HCT116 (cell line): Measurements from ENCODE around the gene GPANK1. TPM values are rescaled to one million over a fixed set of nuclear protein-coding genes. Genes with fewer than 3 reads are reported as not detected.

Experiments used
- ATAC-seq: fragments of 200-7000 bp; cut with Tn5 transposase; 2 replicates; pipeline ENCODE4 v1.9.1; 2020; ENCODE audit warnings: mild to moderate bottlenecking, moderate library complexity
- BruUV-seq: library from RNA; stranded (reverse); fragments of 400-500 nt; replicated peaks from 2 replicates; lab custom pipeline; 2021; lab: Mats Ljungman, UMichigan
- CTCF ChIA-PET: fragments of 300-600 bp; sonication (Branson Sonifier 250); formaldehyde crosslinking; loops from one replicate; lab custom pipeline; 2021; ENCODE audit warnings: antibody characterized with exemption; lab: Charles Lee
- POLR2A ChIA-PET: fragments of 300-600, 350-600 bp; sonication (Branson Sonifier 250); formaldehyde crosslinking; loops from one replicate; lab custom pipeline; 2021; ENCODE audit warnings: antibody characterized with exemption; lab: Charles Lee
- RAD21 ChIA-PET, 2 experiments: fragments of 300-600 bp; sonication (Branson Sonifier 250); formaldehyde crosslinking; loops; one replicate each; lab custom pipeline; 2023; ENCODE audit warnings: low total read pairs in 2 of 2; ENCODE audit not compliant: uncharacterized antibody in 2 of 2, unreplicated experiment in 2 of 2, low non-redundant PET in 1 of 2; lab: Charles Lee
- DNase-seq: peaks from one replicate; pipeline ENCODE4 v3.0.0-alpha.2; 2010; ENCODE audit warnings: low read depth, low spot score
- H2AFZ ChIP-seq: fragments of 200-600 bp; shearing (Covaris generic), sonication (generic); 2 replicates; pipeline ENCODE4 v1.6.1; 2017; ENCODE audit warnings: low read depth, mixed run types, mixed read lengths, antibody characterized with exemption, low read length; ENCODE audit not compliant: poor library complexity, severe bottlenecking
- H3K27ac ChIP-seq: 2 replicates; pipeline ENCODE4 v1.5.1; 2012; ENCODE audit warnings: low read depth, low read length
- H3K27me3 ChIP-seq: fragments of 200-600 bp; sonication (generic); 2 replicates; pipeline ENCODE4 v1.6.1; 2016; ENCODE audit warnings: mixed run types, low read length, mixed read lengths; ENCODE audit not compliant: insufficient read depth
- H3K36me3 ChIP-seq, 2 experiments: fragments of 200-500 bp in 1 of 2; fragments of 200-600 bp in 1 of 2; sonication (Bioruptor generic) in 1 of 2; sonication (generic) in 1 of 2; 2 replicates each; pipeline versions ENCODE4 v1.5.1 to v1.6.1; 2014 to 2016; ENCODE audit warnings: low read length in 2 of 2, inconsistent platforms in 1 of 2, mixed read lengths in 1 of 2, mixed run types in 1 of 2; ENCODE audit not compliant: insufficient read depth in 2 of 2, control insufficient read depth in 1 of 2
- H3K4me1 ChIP-seq, 2 experiments: fragments of 200-600 bp in 1 of 2; sonication (generic) in 1 of 2; 2 replicates each; pipeline versions ENCODE4 v1.5.1 to v1.6.1; 2012 to 2017; ENCODE audit warnings: low read length in 2 of 2, inconsistent platforms in 1 of 2, mild to moderate bottlenecking in 1 of 2, mixed read lengths in 1 of 2, mixed run types in 1 of 2, moderate library complexity in 1 of 2; ENCODE audit not compliant: insufficient read depth in 2 of 2, control insufficient read depth in 1 of 2
- H3K4me2 ChIP-seq: fragments of 200-600 bp; sonication (generic); 2 replicates; pipeline ENCODE4 v1.6.1; 2017; ENCODE audit warnings: mixed run types, low read length, mixed read lengths
- H3K4me3 ChIP-seq, 2 experiments: fragments of 200-600 bp in 1 of 2; sonication (generic) in 1 of 2; replicated peaks in 1 of 2; 2 replicates each; pipeline ENCODE4 v1.5.1; 2011 to 2016; ENCODE audit warnings: low read length in 2 of 2, control low read depth in 1 of 2, low read depth in 1 of 2, mild to moderate bottlenecking in 1 of 2, mixed read lengths in 1 of 2, mixed run types in 1 of 2
- H3K79me2 ChIP-seq: fragments of 200-600 bp; sonication (generic); 2 replicates; pipeline ENCODE4 v1.6.1; 2017; ENCODE audit warnings: mild to moderate bottlenecking, mixed run types, low read length, moderate library complexity, mixed read lengths; ENCODE audit not compliant: insufficient read depth
- H3K9ac ChIP-seq: fragments of 200-600 bp; sonication (generic); 2 replicates; pipeline ENCODE4 v1.6.1; 2016; ENCODE audit warnings: low read length, mixed read lengths
- H3K9me2 ChIP-seq: fragments of 200-600 bp; sonication (generic), shearing (Covaris generic); 2 replicates; pipeline ENCODE4 v1.6.1; 2017; ENCODE audit warnings: mixed run types, mild to moderate bottlenecking, moderate library complexity; ENCODE audit not compliant: insufficient read depth
- H3K9me3 ChIP-seq, 2 experiments: fragments of 200-500 bp in 1 of 2; fragments of 200-600 bp in 1 of 2; sonication (Bioruptor generic) in 1 of 2; sonication (generic) in 1 of 2; 2 replicates each; pipeline ENCODE4 v1.6.1; 2014 to 2017; ENCODE audit warnings: low read length in 2 of 2, mixed read lengths in 2 of 2, inconsistent platforms in 1 of 2, low read depth in 1 of 2, mild to moderate bottlenecking in 1 of 2, mixed run types in 1 of 2, moderate library complexity in 1 of 2; ENCODE audit not compliant: control insufficient read depth in 1 of 2, insufficient read depth in 1 of 2
- H4K20me1 ChIP-seq: fragments of 200-600 bp; sonication (generic), shearing (Covaris generic); 2 replicates; pipeline ENCODE4 v1.6.1; 2017; ENCODE audit warnings: mixed run types, mild to moderate bottlenecking, moderate library complexity; ENCODE audit not compliant: insufficient read depth
- ATF3 ChIP-seq: IDR thresholded peaks from 2 replicates; pipeline ENCODE4 v1.6.1; 2012
- CBX3 ChIP-seq: IDR thresholded peaks from 2 replicates; pipeline ENCODE4 v1.6.1; 2012; ENCODE audit warnings: low read depth
- EZH2 ChIP-seq: fragments of 200-600 bp; sonication (generic); IDR thresholded peaks from 2 replicates; pipeline ENCODE4 v1.6.1; 2017; ENCODE audit warnings: antibody characterized with exemption, mixed run types
- FOSL1 ChIP-seq: IDR thresholded peaks from 2 replicates; pipeline ENCODE4 v1.6.1; 2012; ENCODE audit warnings: low read depth
- POLR2A ChIP-seq: IDR thresholded peaks from 2 replicates; pipeline ENCODE4 v1.7.0; 2011; ENCODE audit warnings: borderline replicate concordance; ENCODE audit not compliant: insufficient read depth, insufficient read length; ENCODE audit errors: extremely low read depth
- REST ChIP-seq: IDR thresholded peaks from 2 replicates; pipeline ENCODE4 v1.6.1; 2012; ENCODE audit warnings: low read depth
- SP1 ChIP-seq: IDR thresholded peaks from 2 replicates; pipeline ENCODE4 v1.6.1; 2012; ENCODE audit warnings: low read depth
- intact Hi-C: fragments of 100-400 bp; cut with micrococcal nuclease; formaldehyde crosslinking; loops from 2 replicates; pipeline ENCODE4 v1.10.0; 2022
- total RNA-seq: library from RNA; stranded (reverse); gene quantifications from one replicate; pipeline ENCODE4 v1.2.1, GENCODE V29; 2021; ENCODE audit not compliant: unreplicated experiment

The GPANK1 gene
- total RNA-seq, 1 experiment from 2014 or later: 14.8 TPM

- Histone ChIP-seq H3K4me2 (peak overlapping the region; percentile 94), H2AFZ (no peak overlapping the region), H3K27ac (peak overlapping the region; percentile 25), H4K20me1 (no peaks in the 10 kb centered on the region), H3K9ac (peak overlapping the region; percentile 88; the same call in 1 of the 2 replicates), H3K36me3 (peaks cover 5 to 15% of the 10 kb centered on the region in 2 experiments; a peak in 3 of 4 replicates), H3K4me3 (peak overlapping the region; percentile 79 to 87), H3K79me2 (peaks cover 39% of the 10 kb centered on the region), H3K4me1 (peaks cover 17 to 41% of the 10 kb centered on the region in 2 experiments; a peak in 3 of 4 replicates), H3K27me3 (no peaks in the 10 kb centered on the region), H3K9me2 (no peaks in the 10 kb centered on the region), H3K9me3 (no peaks in the 10 kb centered on the region)
- ChIA-PET CTCF (no interaction called here), POLR2A (interaction anchor here (1.2 kb wide), 1 partner anchor 81 kb away, joined by 3 read pairs; the partner anchor contains the start of gene MSH5), RAD21 (no interaction called here)
- DNase-seq (no peak), ATAC-seq (no peak)
- TF ChIP-seq ATF3 (no peak), POLR2A (no peak), FOSL1 (no peak), EZH2 (no peak), CBX3 (no peak), SP1 (no peak), REST (no peak)
- intact Hi-C loops: no loop called here
- BruUV-seq: no TSS peak
These were observed 5.7 kb downstream of the GPANK1 start for GRCh38 chr6:31658983-31659648.
